Right ventricle myocardium superior (tissue), 1 donor: ENCODE results near the gene GPR15. TPM values are rescaled to one million over a fixed set of nuclear protein-coding genes. Genes with fewer than 3 reads are reported as not detected.

Source experiments
- ATAC-seq: fragments of 200-7000 bp; cut with Tn5 transposase; one replicate; pipeline ENCODE4 v1.9.1; 2020; ENCODE audit warnings: mild to moderate bottlenecking; ENCODE audit not compliant: poor library complexity
- DNase-seq: peaks from one replicate; pipeline ENCODE4 v3.0.0-alpha.2; 2020
- intact Hi-C: fragments of 100-400 bp; cut with DNase I; formaldehyde crosslinking; loops from one replicate; pipeline ENCODE4 v1.11.2; 2022
- total RNA-seq: library from RNA; stranded (reverse); fragmentation: NEBNext Ultra II Directional; extraction: Animal tissue kit (Norgen Biotek cat#: 25700); gene quantifications from one replicate; pipeline ENCODE4 v1.2.1, GENCODE V29; 2021
- donor health status: DM: no; HTN: yes; CAD: no; lungs with severe emphysema.

The GPR15 gene
- total RNA-seq, 1 donor from 2014 or later = not detected

- intact Hi-C loops = no loop called here
Observed at GRCh38 chr3:98528474-98529346, 3.1 kb upstream of the GPR15 start.

GRCh38 chr3:98529856-98530459 lies 1.8 kb upstream of the GPR15 start:
- intact Hi-C loops = no loop called here
- DNase-seq (no peak), ATAC-seq (no peak)

More at GRCh38 chr3:98528474-98529346, 3.1 kb upstream of the GPR15 start:
- ATAC-seq (no peak), DNase-seq (no peak)

GRCh38 chr3:98530676-98531075 lies 1.1 kb upstream of the GPR15 start:
- DNase-seq (no peak), ATAC-seq (no peak)
- intact Hi-C loops = no loop called here

GRCh38 chr3:98532275-98532637 lies 478 bp downstream of the GPR15 start:
- intact Hi-C loops = no loop called here
- ATAC-seq = no peak
- DNase-seq = no peak

- ATAC-seq (no peak), DNase-seq (no peak)
- intact Hi-C loops = no loop called here
Observed at GRCh38 chr3:98532709-98533571, 1.2 kb downstream of the GPR15 start.

DNA sequence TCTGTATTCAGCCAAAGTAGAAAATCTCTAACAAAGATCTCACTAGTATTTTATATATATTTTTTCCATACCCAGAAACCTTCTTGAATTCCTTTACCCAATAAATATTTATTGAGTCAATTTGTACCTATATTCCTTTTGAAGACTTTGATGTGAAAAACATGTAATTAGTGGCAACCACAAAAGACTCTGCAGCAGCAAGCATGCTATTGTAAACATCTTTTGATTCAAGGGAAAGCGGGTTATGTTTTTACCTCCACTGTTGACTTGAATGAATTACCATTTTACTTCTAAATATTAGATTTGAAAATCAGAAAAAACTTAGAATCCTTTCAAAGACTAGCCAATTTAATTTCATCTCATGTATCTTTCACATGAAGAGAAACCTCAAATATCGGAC lies 2.4 kb downstream of the GPR15 start:
- ATAC-seq (no peak), DNase-seq (no peak)
- intact Hi-C loops = no loop called here

- ATAC-seq (no peak), DNase-seq (no peak)
- intact Hi-C loops = no loop called here
Observed at GRCh38 chr3:98534734-98535133, 3.0 kb downstream of the GPR15 start.

DNA sequence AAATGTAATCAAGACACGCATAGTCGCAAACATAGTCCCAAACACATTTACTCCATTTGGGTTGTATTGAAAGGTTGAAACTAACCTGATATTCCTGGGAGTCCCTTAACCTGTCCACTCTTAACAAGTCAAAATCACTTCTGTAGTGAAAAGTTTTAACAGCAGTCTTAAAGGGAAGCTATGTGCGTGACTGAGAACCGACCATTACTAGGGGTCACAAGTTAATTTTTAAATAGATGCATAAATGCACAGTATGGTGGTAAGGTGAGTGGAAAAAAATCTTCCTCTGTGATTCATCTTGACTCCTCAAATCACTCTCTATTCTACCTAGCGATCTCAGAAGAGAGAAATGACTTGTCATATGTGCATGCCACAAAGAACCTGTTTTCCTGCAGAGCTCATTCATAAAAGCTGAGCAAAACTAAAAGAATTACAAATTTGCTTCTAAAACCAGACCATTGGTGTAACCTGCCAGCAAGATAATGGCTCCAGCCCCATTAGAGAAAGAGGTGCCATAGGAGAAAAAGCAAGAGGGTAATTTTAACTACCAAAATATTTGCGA lies 4.8 kb downstream of the GPR15 start:
- ATAC-seq (no peak), DNase-seq (no peak)
- intact Hi-C loops = no loop called here

- intact Hi-C loops = no loop called here
- ATAC-seq (no peak), DNase-seq (no peak)
Observed at GRCh38 chr3:98540346-98540745, 8.6 kb downstream of the GPR15 start.

- intact Hi-C loops = no loop called here
- no peak for ATAC-seq
- DNase-seq = no peak
Observed at GRCh38 chr3:98541695-98542094, 9.9 kb downstream of the GPR15 start.

DNA sequence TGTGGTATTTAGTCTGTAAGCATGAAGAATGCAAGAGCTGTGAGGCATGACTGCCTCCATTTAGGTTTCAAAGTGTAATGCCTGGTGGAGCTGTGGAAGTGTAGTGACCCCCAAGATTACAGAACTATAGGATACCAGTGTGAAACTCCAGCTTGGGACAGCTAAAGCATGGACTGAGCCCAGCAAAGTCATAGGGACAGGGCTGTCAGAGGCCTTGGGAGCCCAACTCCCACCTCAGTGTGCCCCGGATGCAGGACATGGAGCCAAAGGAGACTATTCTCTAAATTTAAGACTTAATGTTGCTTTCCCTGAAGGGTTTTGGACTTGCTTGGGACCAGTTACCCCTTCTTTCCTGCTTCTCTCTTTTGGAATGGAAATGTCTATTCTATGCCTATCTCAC lies 10.8 kb downstream of the GPR15 start:
- DNase-seq (no peak), ATAC-seq (no peak)
- intact Hi-C loops = no loop called here

DNA sequence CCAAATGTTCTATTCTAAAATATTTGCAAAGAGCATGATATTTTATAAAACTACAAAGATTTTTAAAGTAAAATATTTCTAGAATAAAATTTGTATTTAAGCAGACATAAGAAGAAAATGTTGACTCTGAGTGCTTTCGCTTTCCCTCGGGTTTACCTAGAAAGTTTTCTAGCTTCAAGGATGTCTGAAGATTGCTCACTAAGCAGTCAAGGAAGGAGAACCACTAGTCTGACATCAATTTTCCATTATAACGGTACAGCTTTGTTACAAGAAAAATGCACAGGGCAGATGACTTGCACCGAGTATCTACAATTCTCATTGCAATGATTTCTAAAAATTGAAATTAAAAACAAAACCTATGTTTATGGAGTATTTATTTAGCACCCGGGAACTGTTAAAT lies 14.2 kb downstream of the GPR15 start:
- DNase-seq = no peak
- intact Hi-C loops = no loop called here
- no peak for ATAC-seq

DNA sequence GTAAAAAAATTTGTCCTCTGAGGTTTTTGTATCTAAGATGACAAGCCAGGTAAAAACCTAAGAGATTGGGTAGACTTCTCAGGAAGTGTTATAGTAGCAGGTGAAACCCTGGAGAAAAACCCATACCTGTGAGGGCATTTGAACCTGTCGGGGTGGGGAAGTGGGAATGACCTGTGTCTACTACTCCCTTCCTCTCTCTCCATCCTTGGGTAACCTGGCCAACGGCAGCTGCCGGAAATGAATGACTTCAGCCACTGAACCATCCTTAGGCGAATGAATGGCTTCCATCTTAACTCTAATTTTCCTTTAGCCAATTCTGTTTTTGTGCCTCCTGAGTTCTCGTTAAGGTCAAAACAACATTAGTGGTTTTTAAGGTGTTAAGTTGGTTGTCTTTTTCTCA lies 16.8 kb downstream of the GPR15 start:
- DNase-seq = no peak
- no peak for ATAC-seq
- intact Hi-C loops = no loop called here

GRCh38 chr3:98550833-98551232 lies 19.1 kb downstream of the GPR15 start:
- DNase-seq (no peak), ATAC-seq (no peak)
- intact Hi-C loops = no loop called here

- DNase-seq (no peak), ATAC-seq (no peak)
- intact Hi-C loops = no loop called here
Observed at GRCh38 chr3:98551236-98551635, 19.5 kb downstream of the GPR15 start.

DNA sequence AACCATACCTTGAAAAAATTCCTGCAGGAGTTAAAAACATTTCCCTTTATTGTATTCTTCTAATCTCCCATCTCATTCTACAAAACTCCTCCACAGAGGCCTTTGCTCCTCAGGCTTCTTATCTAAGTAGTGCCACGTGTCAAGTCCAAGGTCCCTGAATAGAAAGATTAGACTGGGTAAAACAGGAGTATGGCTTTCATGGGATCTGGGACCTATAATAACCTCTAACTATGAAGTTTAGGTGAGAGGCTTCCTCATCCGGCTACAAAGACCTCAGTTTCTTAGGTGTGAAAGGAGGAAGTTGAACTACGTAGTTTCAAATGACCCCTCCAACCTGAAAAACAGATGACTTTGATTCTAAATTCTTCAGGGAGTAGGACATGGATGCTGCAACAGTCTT lies 20.0 kb downstream of the GPR15 start:
- intact Hi-C loops = no loop called here
- DNase-seq = no peak
- no peak for ATAC-seq

GRCh38 chr3:98552232-98553020 lies 20.6 kb downstream of the GPR15 start:
- intact Hi-C loops = no loop called here
- ATAC-seq (no peak), DNase-seq (no peak)

- intact Hi-C loops = no loop called here
- DNase-seq = no peak
- ATAC-seq = no peak
Observed at GRCh38 chr3:98553021-98553563, 21.3 kb downstream of the GPR15 start.
